C4-2B (cell line): Measurements from ENCODE around the gene PAGR1.

Experiments
- ZFX ChIP-seq: fragments of 450-650 bp; IDR thresholded peaks from 2 replicates; pipeline ENCODE4 v1.6.1; 2017
- TF ChIP-seq, protein P1 (sequence below): fragments of 450-650 bp; conservative IDR thresholded peaks from 2 replicates; pipeline ENCODE4 v1.5.1; 2017; ENCODE audit warnings: mild to moderate bottlenecking

DNA sequence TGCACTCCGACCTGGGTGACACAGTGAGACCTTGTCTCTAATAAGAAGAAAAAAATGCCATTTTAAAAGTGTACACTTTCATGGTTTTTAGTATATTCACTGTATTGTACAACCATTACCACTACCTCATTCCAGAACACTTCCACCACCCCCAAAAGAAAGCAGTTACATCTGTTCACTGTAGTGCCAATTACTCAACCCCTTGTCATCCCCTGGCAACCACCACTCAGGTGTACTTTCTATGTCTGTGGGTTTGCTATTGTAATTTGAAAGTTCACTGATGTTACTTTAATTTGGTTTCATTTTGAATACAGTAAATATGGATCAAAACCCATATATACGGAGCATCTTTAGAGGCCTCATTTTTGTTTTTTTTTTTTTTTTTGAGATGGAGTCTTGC is 31.8 kb upstream of the PAGR1 start:
- TF ChIP-seq, protein P1, sequence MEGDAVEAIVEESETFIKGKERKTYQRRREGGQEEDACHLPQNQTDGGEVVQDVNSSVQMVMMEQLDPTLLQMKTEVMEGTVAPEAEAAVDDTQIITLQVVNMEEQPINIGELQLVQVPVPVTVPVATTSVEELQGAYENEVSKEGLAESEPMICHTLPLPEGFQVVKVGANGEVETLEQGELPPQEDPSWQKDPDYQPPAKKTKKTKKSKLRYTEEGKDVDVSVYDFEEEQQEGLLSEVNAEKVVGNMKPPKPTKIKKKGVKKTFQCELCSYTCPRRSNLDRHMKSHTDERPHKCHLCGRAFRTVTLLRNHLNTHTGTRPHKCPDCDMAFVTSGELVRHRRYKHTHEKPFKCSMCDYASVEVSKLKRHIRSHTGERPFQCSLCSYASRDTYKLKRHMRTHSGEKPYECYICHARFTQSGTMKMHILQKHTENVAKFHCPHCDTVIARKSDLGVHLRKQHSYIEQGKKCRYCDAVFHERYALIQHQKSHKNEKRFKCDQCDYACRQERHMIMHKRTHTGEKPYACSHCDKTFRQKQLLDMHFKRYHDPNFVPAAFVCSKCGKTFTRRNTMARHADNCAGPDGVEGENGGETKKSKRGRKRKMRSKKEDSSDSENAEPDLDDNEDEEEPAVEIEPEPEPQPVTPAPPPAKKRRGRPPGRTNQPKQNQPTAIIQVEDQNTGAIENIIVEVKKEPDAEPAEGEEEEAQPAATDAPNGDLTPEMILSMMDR = no peak
- TF ChIP-seq ZFX = no peak
